CD4-positive, alpha-beta T cell treated with Interleukin-15 for 4 hours (primary cell): Measurements from ENCODE around the gene UBTF.
A peak's percentile ranks its signal among the peaks of the same experiment; 100 is the strongest.

Source experiments
- DNase-seq: peaks from one replicate; pipeline ENCODE4 v3.0.0-alpha.2; 2020; ENCODE audit warnings: low spot score

The UBTF gene

GRCh38 chr17:44167181-44167861 is 52.2 kb downstream of the UBTF start:
- no peak for DNase-seq

GRCh38 chr17:44164476-44164875 is 55.0 kb downstream of the UBTF start:
- no peak for DNase-seq

GRCh38 chr17:44159519-44160210 is 59.8 kb downstream of the UBTF start:
- peak; percentile 53 for DNase-seq

GRCh38 chr17:44155488-44155887 is 64.0 kb downstream of the UBTF start:
- DNase-seq, result no peak
